Activated CD4-positive, alpha-beta T cell treated with anti-CD3 and anti-CD28 coated beads, Interleukin-2, amount 10 ng/mL, durations not matched to agents 24 days and 14 days (primary cell): ENCODE data around the gene PTPN7. TPM values are rescaled to one million over a fixed set of nuclear protein-coding genes. Genes with fewer than 3 reads are reported as not detected.
A peak's percentile ranks its signal among the peaks of the same experiment; 100 is the strongest.
"Not testable (repeated sequence)": the region's sequence is repeated elsewhere in the genome, so short reads cannot be mapped to it uniquely, and the experiment has no call there.

Source experiments
- DNase-seq: peaks from one replicate; pipeline ENCODE4 v3.0.0; 2022
- H3K27ac Mint-ChIP-seq: one replicate; pipeline ENCODE4 v1.8.0; 2022; ENCODE audit warnings: mild to moderate bottlenecking, mixed read lengths
- H3K27me3 Mint-ChIP-seq: one replicate; pipeline ENCODE4 v1.8.0; 2022; ENCODE audit warnings: mixed read lengths
- H3K36me3 Mint-ChIP-seq: one replicate; pipeline ENCODE4 v1.8.0; 2022; ENCODE audit warnings: low read depth, mild to moderate bottlenecking, mixed read lengths
- H3K4me1 Mint-ChIP-seq: one replicate; pipeline ENCODE4 v1.8.0; 2021; ENCODE audit warnings: mixed read lengths
- H3K4me3 Mint-ChIP-seq: one replicate; pipeline ENCODE4 v1.8.0; 2022; ENCODE audit warnings: mild to moderate bottlenecking, moderate library complexity, mixed read lengths
- H3K9me3 Mint-ChIP-seq: one replicate; pipeline ENCODE4 v1.8.0; 2021; ENCODE audit warnings: mixed read lengths
- intact Hi-C: fragments of 100-400 bp; cut with micrococcal nuclease; formaldehyde crosslinking; loops from one replicate; pipeline ENCODE4 v1.15.1; 2023
- total RNA-seq: library from RNA; stranded (reverse); gene quantifications from 2 replicates; pipeline ENCODE4 v1.2.3, GENCODE V29; 2022

The PTPN7 gene
- total RNA-seq, 1 donor from 2014 or later = 478 TPM

DNA sequence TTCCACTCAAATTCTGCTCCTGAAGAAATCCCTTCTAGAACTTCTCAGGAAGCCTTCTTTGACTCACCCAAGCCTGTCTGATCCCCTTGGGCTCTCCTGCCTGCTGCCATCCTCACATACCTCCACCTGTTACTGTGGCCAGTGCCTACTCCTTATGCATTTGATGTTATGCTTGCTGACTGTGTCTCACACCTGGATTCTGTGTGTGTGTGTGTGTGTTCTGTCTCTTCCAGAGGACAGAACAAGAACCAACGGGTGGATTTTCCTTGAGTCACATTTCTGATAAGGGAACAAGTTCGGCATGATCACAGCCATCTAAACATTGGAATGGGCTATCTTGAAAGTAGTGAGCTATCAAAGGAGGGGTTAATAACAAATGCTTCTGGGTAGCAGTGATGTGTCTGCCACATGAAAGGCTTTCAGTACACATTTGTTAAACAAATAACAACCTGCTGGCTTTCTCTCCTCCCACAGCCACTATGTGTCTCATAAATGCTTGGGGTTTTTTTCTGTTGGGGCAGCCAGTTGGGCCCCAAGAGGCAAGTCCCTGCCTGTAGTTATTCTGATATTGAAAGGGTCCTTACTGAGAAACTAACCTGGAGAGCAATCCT is 46.6 kb downstream of the PTPN7 start:
- Mint-ChIP-seq H3K27me3 (peaks cover 4% of the 10 kb centered on the region), H3K4me3 (no peak overlapping the region), H3K4me1 (no peaks in the 10 kb centered on the region), H3K27ac (no peak overlapping the region), H3K9me3 (no peaks in the 10 kb centered on the region), H3K36me3 (no peaks in the 10 kb centered on the region)
- no peak for DNase-seq
- intact Hi-C loops = no loop called here

DNA sequence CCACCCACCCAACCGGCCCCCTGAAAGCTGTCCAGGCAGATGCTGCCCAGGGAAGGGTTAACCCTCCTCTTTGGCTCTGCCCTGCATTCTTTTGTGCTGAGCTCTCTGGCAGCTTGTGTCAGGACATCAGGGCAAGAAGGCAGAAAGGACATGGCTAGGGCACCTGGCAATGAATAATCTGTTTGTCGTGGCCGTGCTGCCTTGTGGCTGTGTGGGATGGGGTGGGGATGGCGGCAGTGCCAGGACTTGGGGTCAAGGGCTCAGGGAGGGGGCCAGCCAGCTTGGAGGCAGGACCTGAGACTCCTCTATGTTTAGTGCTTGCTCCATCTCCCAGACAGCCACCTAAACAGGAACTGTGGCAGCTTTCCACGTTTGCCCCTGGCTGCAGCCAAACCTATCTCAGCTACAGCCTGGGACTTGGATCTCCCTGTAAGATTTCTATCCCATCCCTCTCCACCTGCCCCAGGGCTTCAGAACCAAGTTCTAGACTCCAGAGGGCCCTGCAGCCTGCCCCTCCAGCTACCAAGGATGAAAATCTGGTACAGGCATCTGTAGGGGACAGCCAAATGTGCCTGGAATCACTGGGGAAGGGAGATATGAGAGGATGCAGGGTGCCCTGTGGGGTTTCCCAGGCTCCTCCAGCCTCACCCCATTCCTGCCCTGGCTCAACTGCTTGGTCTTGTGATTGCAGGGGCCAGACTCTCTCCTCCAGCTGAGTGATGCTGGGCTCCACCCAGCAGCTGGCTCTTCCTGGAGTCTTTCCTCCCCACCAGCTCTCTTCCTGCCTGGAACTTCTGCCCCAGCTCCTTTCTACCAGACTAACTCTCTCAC is 47.3 kb downstream of the PTPN7 start:
- intact Hi-C loops = no loop called here
- Mint-ChIP-seq H3K27me3 (peaks cover 4% of the 10 kb centered on the region), H3K9me3 (no peaks in the 10 kb centered on the region), H3K4me3 (no peak overlapping the region), H3K4me1 (no peaks in the 10 kb centered on the region), H3K27ac (no peak overlapping the region), H3K36me3 (no peaks in the 10 kb centered on the region)
- no peak for DNase-seq

DNA sequence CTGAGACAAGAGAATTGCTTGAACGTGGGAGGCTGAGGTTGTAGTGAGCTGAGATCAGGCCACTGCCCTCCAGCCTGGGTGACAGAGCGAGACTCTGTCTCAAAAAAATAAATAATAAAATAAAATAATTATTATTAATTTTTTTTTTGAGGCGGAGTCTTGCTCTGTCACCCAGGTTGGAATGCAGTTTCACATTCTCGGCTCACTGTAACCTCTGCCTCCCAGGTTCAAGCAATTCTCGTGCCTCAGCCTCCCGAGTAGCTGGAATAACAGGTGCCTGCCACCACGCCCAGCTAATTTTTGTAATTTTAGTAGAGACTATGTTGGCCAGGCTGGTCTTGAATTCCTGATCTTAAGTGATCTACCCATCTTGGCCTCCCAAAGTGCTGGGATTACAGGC is 48.8 kb downstream of the PTPN7 start:
- DNase-seq, H3K4me1 Mint-ChIP-seq, H3K36me3 Mint-ChIP-seq, H3K27ac Mint-ChIP-seq, H3K27me3 Mint-ChIP-seq, H3K4me3 Mint-ChIP-seq, H3K9me3 Mint-ChIP-seq, intact Hi-C loops: not testable (repeated sequence)

DNA sequence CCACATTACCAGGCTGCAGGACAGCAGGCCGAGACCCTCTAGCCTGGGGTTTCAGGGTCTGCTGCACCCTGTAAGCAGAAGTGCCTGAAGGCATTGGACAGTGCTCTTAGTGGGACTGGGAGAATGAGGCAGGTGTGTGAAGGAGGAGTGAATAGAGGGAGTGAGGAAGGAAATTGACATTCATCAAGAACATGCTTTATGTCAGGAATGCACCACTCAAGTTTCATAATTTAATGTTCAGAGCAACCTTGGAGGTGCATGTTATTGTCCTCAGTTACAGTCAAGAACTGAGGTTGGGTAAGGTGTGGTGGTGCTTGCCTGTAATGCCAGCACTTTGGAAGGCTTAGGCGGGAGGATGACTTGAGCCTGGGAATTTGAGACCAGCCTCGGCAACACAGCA is 49.4 kb downstream of the PTPN7 start:
- Mint-ChIP-seq H3K27ac (peak overlapping the region; percentile 27), H3K4me3 (no peak overlapping the region), H3K9me3 (no peaks in the 10 kb centered on the region), H3K36me3 (no peaks in the 10 kb centered on the region), H3K27me3 (peaks cover 4% of the 10 kb centered on the region), H3K4me1 (no peaks in the 10 kb centered on the region)
- no peak for DNase-seq
- intact Hi-C loops = no loop called here

DNA sequence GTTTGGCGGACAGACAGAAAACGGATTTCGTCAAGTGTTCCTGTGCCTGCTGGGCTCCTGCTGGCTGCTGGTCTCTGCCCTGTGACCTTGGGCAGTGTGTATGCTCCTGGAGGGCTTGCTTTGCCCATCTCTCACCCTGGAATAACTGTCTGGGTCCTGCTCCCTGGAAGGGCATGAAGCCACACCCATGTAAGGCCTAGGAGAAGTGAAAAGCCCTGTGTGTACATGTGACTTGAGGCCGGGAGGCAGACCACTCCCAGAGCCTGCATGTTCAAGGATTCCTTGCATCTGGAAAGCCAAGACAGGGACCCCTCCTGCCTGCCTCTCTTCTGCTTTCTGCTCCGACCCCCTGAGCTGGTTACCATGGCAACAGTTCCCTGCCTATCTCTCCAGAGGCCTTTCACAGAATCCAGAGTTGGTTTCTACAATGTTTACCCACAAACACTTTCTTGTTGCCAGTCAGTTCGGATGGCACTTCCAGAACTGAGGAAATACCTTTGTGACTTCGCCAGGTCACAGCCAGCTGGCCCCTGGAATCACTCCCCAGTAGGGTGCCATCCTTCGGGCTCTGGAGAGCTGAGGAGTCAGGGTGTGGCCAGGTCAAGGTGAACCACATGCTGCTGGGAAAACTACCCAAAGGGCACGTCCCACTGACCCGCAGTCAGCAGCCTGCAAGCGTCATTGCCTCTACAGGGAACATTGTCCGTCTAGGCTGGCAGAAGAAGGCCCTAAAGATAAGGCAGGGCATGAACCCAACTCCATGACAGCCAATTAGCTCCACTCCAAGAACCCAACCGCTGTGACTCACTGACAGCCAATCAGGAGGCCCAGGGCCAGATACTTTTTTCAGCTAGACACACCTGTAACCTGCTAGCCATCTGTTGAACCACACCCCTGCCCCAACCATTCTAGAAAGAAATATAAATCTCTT is 52.3 kb downstream of the PTPN7 start:
- H3K4me3 Mint-ChIP-seq = no peak overlapping the region
- no peak overlapping the region for H3K27ac Mint-ChIP-seq
- H3K9me3 Mint-ChIP-seq = no peaks in the 10 kb centered on the region
- no peaks in the 10 kb centered on the region for H3K27me3 Mint-ChIP-seq
- DNase-seq = no peak
- no peaks in the 10 kb centered on the region for H3K4me1 Mint-ChIP-seq
- intact Hi-C loops = no loop called here
- no peaks in the 10 kb centered on the region for H3K36me3 Mint-ChIP-seq

DNA sequence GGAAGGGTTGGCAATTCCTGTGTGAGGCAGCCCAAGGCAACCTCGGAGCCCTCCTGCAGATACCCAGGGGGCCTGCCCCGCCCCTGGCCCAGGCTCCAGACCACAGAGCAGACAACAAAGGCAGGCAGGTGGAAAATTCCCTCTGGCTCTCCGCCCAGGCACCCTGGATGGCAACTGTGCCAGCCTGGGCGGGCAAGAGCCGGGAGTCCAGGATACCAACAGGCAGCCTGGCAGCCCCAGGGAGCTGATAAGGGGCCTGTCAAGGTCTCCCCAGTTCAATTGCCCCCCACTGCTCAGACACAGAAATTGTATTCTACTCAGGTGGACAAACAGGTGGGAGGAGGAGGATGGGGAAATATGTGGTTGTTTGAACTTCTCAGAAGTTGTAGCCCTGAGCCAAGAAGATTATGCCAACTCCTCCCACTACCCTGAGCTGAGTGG is 53.1 kb downstream of the PTPN7 start:
- no peak overlapping the region for H3K4me3 Mint-ChIP-seq
- no peak overlapping the region for H3K27ac Mint-ChIP-seq
- no peaks in the 10 kb centered on the region for H3K36me3 Mint-ChIP-seq
- no peak for DNase-seq
- intact Hi-C loops = no loop called here
- H3K4me1 Mint-ChIP-seq = no peaks in the 10 kb centered on the region
- no peaks in the 10 kb centered on the region for H3K27me3 Mint-ChIP-seq
- no peaks in the 10 kb centered on the region for H3K9me3 Mint-ChIP-seq

DNA sequence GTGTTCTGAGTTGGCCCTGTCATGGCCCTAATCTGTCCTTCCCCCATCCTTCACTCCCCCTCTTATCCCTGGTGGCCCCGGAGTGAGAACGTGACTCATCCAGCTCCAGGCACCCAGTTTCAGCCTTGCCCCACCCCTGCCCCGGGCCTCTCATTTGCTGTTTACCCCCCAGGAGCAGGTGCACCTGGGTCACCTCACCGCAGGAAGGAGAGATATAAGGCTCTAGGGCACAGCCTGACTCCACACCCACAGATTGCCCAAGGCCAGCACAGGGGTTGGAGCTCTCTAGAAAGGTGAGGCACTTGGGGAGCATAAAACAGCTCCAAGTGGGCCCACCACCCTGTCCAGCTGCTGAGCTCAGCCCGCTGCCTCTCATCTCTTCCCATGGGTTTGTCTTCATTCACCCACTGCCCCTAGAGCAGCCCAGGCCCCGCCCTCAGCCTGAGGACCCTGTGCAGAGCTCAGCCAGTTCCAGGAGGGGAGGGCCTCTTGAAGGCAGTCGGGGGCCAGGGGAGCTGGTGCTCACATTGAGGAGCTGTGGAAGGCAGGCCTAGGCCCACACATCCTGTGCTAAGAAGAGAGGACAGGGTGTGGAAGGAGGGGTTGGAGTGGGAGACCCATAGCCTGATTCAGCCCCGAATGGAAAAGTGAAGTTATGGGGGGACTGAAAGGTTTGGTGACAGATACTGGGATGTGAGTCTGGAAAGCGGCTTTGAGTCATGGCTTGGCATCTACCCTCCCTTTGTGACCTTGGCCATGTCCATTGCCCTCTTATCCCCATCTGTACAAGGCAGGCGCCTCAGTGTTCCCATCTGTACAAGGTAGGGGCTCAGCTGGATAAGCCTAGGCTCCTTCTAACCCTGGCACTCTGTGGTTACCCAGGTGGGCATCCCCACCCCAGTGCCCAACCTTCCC is 53.8 kb downstream of the PTPN7 start:
- Mint-ChIP-seq H3K9me3 (no peaks in the 10 kb centered on the region), H3K4me1 (no peaks in the 10 kb centered on the region), H3K36me3 (no peaks in the 10 kb centered on the region), H3K27ac (no peak overlapping the region), H3K4me3 (no peak overlapping the region), H3K27me3 (no peaks in the 10 kb centered on the region)
- DNase-seq = no peak
- intact Hi-C loops = no loop called here

DNA sequence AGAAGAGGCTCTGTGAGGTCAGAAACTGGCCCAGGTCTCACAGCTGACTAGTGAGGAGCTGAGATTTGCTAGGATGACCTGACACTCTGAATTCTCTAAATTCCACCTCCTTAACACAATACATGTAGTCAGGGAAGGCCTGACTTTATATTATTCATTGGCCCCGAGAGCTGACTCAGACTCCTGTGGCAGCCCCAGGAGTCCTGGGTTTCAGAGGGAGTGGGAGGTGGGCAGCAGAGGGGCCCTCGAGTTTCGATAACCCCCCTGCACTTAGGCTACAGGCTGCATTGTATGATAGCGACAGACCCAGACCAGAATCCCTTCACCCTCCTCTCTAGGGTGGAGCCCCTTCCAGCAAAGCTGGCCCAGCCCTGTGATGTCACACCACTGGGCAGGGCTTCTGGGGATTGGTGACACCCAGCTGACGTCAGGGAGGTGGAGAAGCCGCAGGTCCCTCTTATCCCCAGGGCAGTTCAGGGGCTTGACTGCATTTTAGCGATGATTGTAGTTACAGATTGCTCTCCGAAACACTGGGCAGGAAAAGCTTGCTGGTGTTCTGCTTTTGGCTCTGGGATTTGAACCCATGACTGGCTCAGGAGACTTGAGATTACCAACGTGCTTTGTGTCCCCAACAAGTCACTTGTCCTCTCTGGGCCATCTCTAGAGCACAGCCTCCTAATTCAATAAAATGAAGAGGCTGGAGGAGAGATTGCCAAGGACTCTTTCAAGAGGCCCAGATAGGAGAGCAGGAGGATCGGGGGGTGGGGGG is 54.6 kb downstream of the PTPN7 start:
- no peak overlapping the region for H3K27ac Mint-ChIP-seq
- H3K27me3 Mint-ChIP-seq = no peaks in the 10 kb centered on the region
- no peaks in the 10 kb centered on the region for H3K36me3 Mint-ChIP-seq
- intact Hi-C loops = no loop called here
- no peak overlapping the region for H3K4me3 Mint-ChIP-seq
- no peaks in the 10 kb centered on the region for H3K9me3 Mint-ChIP-seq
- no peak for DNase-seq
- no peaks in the 10 kb centered on the region for H3K4me1 Mint-ChIP-seq

DNA sequence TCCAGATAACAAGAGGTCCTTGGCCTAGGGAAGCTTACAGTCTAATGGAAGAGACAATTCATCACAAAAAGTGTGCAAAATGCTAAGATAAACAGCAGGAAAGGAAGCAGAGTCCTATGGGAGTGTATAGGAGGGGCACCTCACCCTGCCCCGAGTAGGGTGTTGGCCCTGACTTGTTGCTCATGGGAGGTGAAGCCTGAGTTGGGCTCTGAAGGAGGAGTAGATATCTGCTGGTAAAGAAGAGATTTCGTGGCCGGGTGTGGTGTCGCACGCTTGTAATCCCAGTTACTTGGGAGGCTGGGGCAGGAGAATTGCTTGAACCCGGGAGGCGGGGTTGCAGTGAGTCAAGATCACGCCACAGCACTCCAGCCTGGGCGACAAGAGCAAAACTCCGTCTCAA is 56.3 kb downstream of the PTPN7 start:
- H3K27me3 Mint-ChIP-seq = no peaks in the 10 kb centered on the region
- no peak overlapping the region for H3K4me3 Mint-ChIP-seq
- no peaks in the 10 kb centered on the region for H3K36me3 Mint-ChIP-seq
- no peak for DNase-seq
- H3K27ac Mint-ChIP-seq = no peak overlapping the region
- H3K9me3 Mint-ChIP-seq = no peaks in the 10 kb centered on the region
- intact Hi-C loops = no loop called here
- no peaks in the 10 kb centered on the region for H3K4me1 Mint-ChIP-seq

DNA sequence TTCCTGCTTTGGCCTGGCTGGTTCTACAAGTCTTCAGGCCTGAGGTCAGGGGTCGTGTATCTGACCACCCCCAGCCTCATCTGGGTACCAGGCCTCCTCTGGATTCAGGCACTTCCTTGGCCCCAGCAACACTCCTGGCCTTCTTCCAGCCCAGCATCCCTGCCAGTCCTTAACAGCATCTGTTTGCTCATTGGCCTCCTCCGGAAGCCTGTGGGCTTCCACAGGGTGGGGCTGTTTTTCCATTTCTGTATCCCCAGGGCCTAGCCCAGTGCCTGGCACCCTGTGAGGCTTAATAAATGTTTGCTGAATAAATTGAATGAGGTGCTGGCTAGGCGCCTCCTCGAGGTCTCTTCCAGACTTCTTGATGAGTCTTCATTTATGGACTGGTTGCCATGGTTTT is 59.2 kb downstream of the PTPN7 start:
- intact Hi-C loops = no loop called here
- Mint-ChIP-seq H3K4me3 (no peak overlapping the region), H3K27ac (no peak overlapping the region), H3K27me3 (no peaks in the 10 kb centered on the region), H3K9me3 (no peaks in the 10 kb centered on the region), H3K4me1 (no peaks in the 10 kb centered on the region), H3K36me3 (no peaks in the 10 kb centered on the region)
- DNase-seq = no peak
